Panc1 (cell line): ENCODE results near the gene IGSF9.

Experiments used
- CTCF ChIP-seq: fragments of 450-650 bp; IDR thresholded peaks from 2 replicates; pipeline ENCODE4 v1.5.1; 2017; ENCODE audit warnings: mild to moderate bottlenecking
- POLR2AphosphoS5 ChIP-seq: IDR thresholded peaks from 2 replicates; pipeline ENCODE4 v1.6.1; 2012; ENCODE audit warnings: mild to moderate bottlenecking, low read depth, low read length, moderate library complexity
- REST ChIP-seq, 2 experiments: IDR thresholded peaks; 2 replicates each; pipeline ENCODE4 v1.6.1; 2011 to 2012; ENCODE audit warnings: low read depth in 2 of 2, control low read depth in 1 of 2, low read length in 1 of 2, mild to moderate bottlenecking in 1 of 2, moderate library complexity in 1 of 2; ENCODE audit not compliant: insufficient read depth in 1 of 2
- SIN3A ChIP-seq: IDR thresholded peaks from 2 replicates; pipeline ENCODE4 v1.6.1; 2012; ENCODE audit warnings: low read depth, mild to moderate bottlenecking, low read length, moderate library complexity, borderline replicate concordance; ENCODE audit not compliant: insufficient read depth
- TCF7L2 ChIP-seq: IDR thresholded peaks from 2 replicates; pipeline ENCODE4 v1.6.1; 2011; ENCODE audit warnings: mild to moderate bottlenecking, low read depth, low read length, inconsistent platforms

GRCh38 chr1:159895286-159895685 lies 50.1 kb downstream of the IGSF9 start:
- no peak for TF ChIP-seq CTCF
- TF ChIP-seq SIN3A, result no peak
- no peak for TF ChIP-seq POLR2AphosphoS5
- TF ChIP-seq REST (IDR thresholded peaks at IDR 0.05; ENCODE audit: insufficient read depth in 1 of 2, low read depth in 2 of 2, low read length in 1 of 2), result no peak
- no peak for TF ChIP-seq TCF7L2
